H9 (cell line): Measurements from ENCODE around the gene LMAN1. TPM values are rescaled to one million over a fixed set of nuclear protein-coding genes. Genes with fewer than 3 reads are reported as not detected.

Experiments
- DNase-seq: peaks from one replicate; pipeline ENCODE4 v3.0.0-alpha.2; 2017
- H2AFZ ChIP-seq: one replicate; pipeline ENCODE4 v1.6.1; 2013; ENCODE audit warnings: mild to moderate bottlenecking, low read length, control low read depth, moderate library complexity
- H2AK5ac ChIP-seq: 2 replicates; pipeline ENCODE4 v1.6.1; 2013; ENCODE audit warnings: low read length, control low read depth, mixed read lengths; ENCODE audit not compliant: insufficient read length
- H2BK120ac ChIP-seq: one replicate; pipeline ENCODE4 v1.6.1; 2013; ENCODE audit warnings: low read depth, mild to moderate bottlenecking, low read length, control low read depth, inconsistent platforms; ENCODE audit not compliant: poor library complexity, severe bottlenecking
- H2BK12ac ChIP-seq: 2 replicates; pipeline ENCODE4 v1.6.1; 2013; ENCODE audit warnings: low read length, control low read depth, mixed read lengths, low read depth; ENCODE audit not compliant: insufficient read length
- H2BK15ac ChIP-seq: 2 replicates; pipeline ENCODE4 v1.6.1; 2013; ENCODE audit warnings: low read depth, low read length, control low read depth
- H2BK20ac ChIP-seq: one replicate; pipeline ENCODE4 v1.6.1; 2013; ENCODE audit warnings: low read depth, mild to moderate bottlenecking, low read length, control low read depth, inconsistent platforms; ENCODE audit not compliant: poor library complexity, severe bottlenecking
- H2BK5ac ChIP-seq: 2 replicates; pipeline ENCODE4 v1.6.1; 2013; ENCODE audit warnings: low read length, control low read depth, mixed read lengths; ENCODE audit not compliant: insufficient read length
- H3K14ac ChIP-seq: 2 replicates; pipeline ENCODE4 v1.6.1; 2013; ENCODE audit warnings: low read length, control low read depth; ENCODE audit not compliant: insufficient read depth
- H3K18ac ChIP-seq: 2 replicates; pipeline ENCODE4 v1.6.1; 2013; ENCODE audit warnings: low read depth, mild to moderate bottlenecking, mixed read lengths, low read length, control low read depth; ENCODE audit not compliant: insufficient read length
- H3K23ac ChIP-seq: 2 replicates; pipeline ENCODE4 v1.6.1; 2013; ENCODE audit warnings: low read length, control low read depth, mixed read lengths, low read depth; ENCODE audit not compliant: insufficient read length
- H3K23me2 ChIP-seq: 2 replicates; pipeline ENCODE4 v1.6.1; 2013; ENCODE audit warnings: low read depth, mild to moderate bottlenecking, mixed read lengths, low read length, control low read depth; ENCODE audit not compliant: insufficient read length, poor library complexity, severe bottlenecking
- H3K27ac ChIP-seq: 2 replicates; pipeline ENCODE4 v1.5.1; 2013; ENCODE audit warnings: low read length, control low read depth, mixed read lengths, low read depth; ENCODE audit not compliant: insufficient read length
- H3K27me3 ChIP-seq: 2 replicates; pipeline ENCODE4 v1.6.1; 2013; ENCODE audit warnings: low read length, control low read depth, inconsistent platforms; ENCODE audit not compliant: insufficient read depth
- H3K4ac ChIP-seq: 2 replicates; pipeline ENCODE4 v1.6.1; 2013; ENCODE audit warnings: low read depth, mild to moderate bottlenecking, control low read depth, inconsistent platforms, low read length, moderate library complexity
- H3K4me1 ChIP-seq: 2 replicates; pipeline ENCODE4 v1.6.1; 2013; ENCODE audit warnings: low read length, control low read depth, inconsistent platforms; ENCODE audit not compliant: insufficient read depth
- H3K4me2 ChIP-seq: 2 replicates; pipeline ENCODE4 v1.6.1; 2013; ENCODE audit warnings: low read length, control low read depth, mixed read lengths; ENCODE audit not compliant: insufficient read length, insufficient read depth
- H3K56ac ChIP-seq: 2 replicates; pipeline ENCODE4 v1.6.1; 2013; ENCODE audit warnings: low read depth, mild to moderate bottlenecking, mixed read lengths, low read length, control low read depth; ENCODE audit not compliant: insufficient read length
- H3K79me1 ChIP-seq: 2 replicates; pipeline ENCODE4 v1.6.1; 2013; ENCODE audit warnings: low read depth, mild to moderate bottlenecking, moderate library complexity, low read length, control low read depth, inconsistent platforms; ENCODE audit not compliant: insufficient read depth, poor library complexity, severe bottlenecking
- H3K79me2 ChIP-seq: 2 replicates; pipeline ENCODE4 v1.6.1; 2013; ENCODE audit warnings: low read length, control low read depth, inconsistent platforms; ENCODE audit not compliant: insufficient read depth
- H3K9ac ChIP-seq: 2 replicates; pipeline ENCODE4 v1.6.1; 2013; ENCODE audit warnings: low read length, control low read depth, mixed read lengths; ENCODE audit not compliant: insufficient read length; ENCODE audit errors: extremely low read depth
- H3K9me3 ChIP-seq: one replicate; pipeline ENCODE4 v1.6.1; 2013; ENCODE audit warnings: low read depth, low read length, inconsistent platforms; ENCODE audit not compliant: control insufficient read depth
- H3T11ph ChIP-seq: one replicate; pipeline ENCODE4 v1.6.1; 2013; ENCODE audit warnings: mild to moderate bottlenecking, low read length, control low read depth, inconsistent platforms
- H4K20me1 ChIP-seq: one replicate; pipeline ENCODE4 v1.6.1; 2013; ENCODE audit not compliant: control insufficient read depth, insufficient read length, insufficient read depth
- H4K5ac ChIP-seq: 2 replicates; pipeline ENCODE4 v1.6.1; 2013; ENCODE audit warnings: low read depth, mild to moderate bottlenecking, mixed read lengths, low read length, control low read depth; ENCODE audit not compliant: insufficient read length
- H4K8ac ChIP-seq: replicated peaks from 2 replicates; pipeline ENCODE4 v1.6.1; 2013; ENCODE audit warnings: low read length, control low read depth, mixed read lengths, low read depth; ENCODE audit not compliant: insufficient read length
- H4K91ac ChIP-seq: 2 replicates; pipeline ENCODE4 v1.6.1; 2013; ENCODE audit warnings: low read depth, mild to moderate bottlenecking, moderate library complexity, mixed read lengths, low read length, control low read depth; ENCODE audit not compliant: insufficient read length
- H3K27ac Mint-ChIP-seq, 3 experiments: 2 replicates in 2 of 3; 3 replicates in 1 of 3; pipeline ENCODE4 v1.8.0; 2020 to 2021; ENCODE audit warnings: mixed read lengths in 3 of 3, mild to moderate bottlenecking in 1 of 3, moderate library complexity in 1 of 3
- H3K27me3 Mint-ChIP-seq: 2 replicates; pipeline ENCODE4 v1.8.0; 2021; ENCODE audit warnings: low read depth, mild to moderate bottlenecking, moderate library complexity, mixed read lengths
- H3K36me3 Mint-ChIP-seq, 3 experiments: 2 replicates in 2 of 3; 3 replicates in 1 of 3; pipeline ENCODE4 v1.8.0; 2020 to 2021; ENCODE audit warnings: low read depth in 3 of 3, mixed read lengths in 3 of 3; ENCODE audit not compliant: insufficient read depth in 1 of 3
- H3K4me1 Mint-ChIP-seq, 2 experiments: 2 replicates each; pipeline ENCODE4 v1.8.0; 2020; ENCODE audit warnings: mixed read lengths in 2 of 2
- H3K4me3 Mint-ChIP-seq, 2 experiments: 2 replicates in 1 of 2; 3 replicates in 1 of 2; pipeline ENCODE4 v1.8.0; 2020 to 2021; ENCODE audit warnings: mild to moderate bottlenecking in 2 of 2, mixed read lengths in 2 of 2, moderate library complexity in 1 of 2
- H3K9me3 Mint-ChIP-seq, 2 experiments: 2 replicates in 1 of 2; 3 replicates in 1 of 2; pipeline ENCODE4 v1.8.0; 2020; ENCODE audit warnings: mild to moderate bottlenecking in 2 of 2, mixed read lengths in 2 of 2, moderate library complexity in 1 of 2
- CTCF ChIP-seq: fragments of 200-600 bp; sonication (generic); conservative IDR thresholded peaks from 3 replicates; pipeline ENCODE4 v1.8.0; 2021; ENCODE audit warnings: antibody characterized with exemption, mild to moderate bottlenecking
- WGBS: extraction: QIAGEN DNeasy Blood & Tissue Kit; methylation state at CpG from one replicate; pipeline ENCODE4 v1.1.7; 2013; ENCODE audit warnings: missing lambda C conversion rate, low lambda C conversion rate, mixed read lengths; ENCODE audit not compliant: insufficient read length; ENCODE audit errors: extremely low coverage; 5-methylcytosine and 5-hydroxymethylcytosine counted together
- total RNA-seq: library from RNA; stranded (reverse); gene quantifications from 2 replicates; pipeline ENCODE4 v1.2.1, GENCODE V29; 2021

LMAN1 gene
- total RNA-seq, 1 experiment from 2014 or later = 63.6 TPM

- Mint-ChIP-seq H3K4me3 (no peak overlapping the region), H3K27ac (no peak overlapping the region), H3K27me3 (peaks cover 47% of the 10 kb centered on the region), H3K36me3 (no peaks in the 10 kb centered on the region), H3K4me1 (peaks cover 29 to 49% of the 10 kb centered on the region in 2 experiments), H3K9me3 (no peaks in the 10 kb centered on the region; a peak in 2 of 5 replicates)
- Histone ChIP-seq H2BK12ac (no peak overlapping the region), H3K27ac (no peak overlapping the region), H2BK15ac (no peak overlapping the region), H3K9me3 (no peaks in the 10 kb centered on the region), H3K79me1 (no peaks in the 10 kb centered on the region), H2AFZ (no peak overlapping the region), H3K23ac (no peak overlapping the region), H3K79me2 (no peaks in the 10 kb centered on the region), H4K8ac (no peak overlapping the region), H2BK120ac (no peak overlapping the region), H2BK20ac (no peak overlapping the region), H4K20me1 (no peaks in the 10 kb centered on the region), H2BK5ac (no peak overlapping the region), H3K18ac (no peak overlapping the region), H3K27me3 (no peaks in the 10 kb centered on the region), H3K14ac (no peak overlapping the region), H3K4me2 (no peak overlapping the region), H3K4me1 (no peaks in the 10 kb centered on the region; the same call in 1 of the 2 replicates), H3K23me2 (no peaks in the 10 kb centered on the region), H3K56ac (no peak overlapping the region), H3K9ac (no peak overlapping the region), H3K4ac (no peak overlapping the region), H3T11ph (no peak overlapping the region), H2AK5ac (no peak overlapping the region), H4K5ac (no peak overlapping the region), H4K91ac (no peak overlapping the region)
- DNase-seq = no peak
- no peak for TF ChIP-seq CTCF
- WGBS = no CpG with 5 or more reads among the region's 4 CpGs
Observed at GRCh38 chr18:59388817-59389216, 29.8 kb upstream of the LMAN1 start.
